CD14-positive monocyte (primary cell): ENCODE data around the gene CYP3A4. TPM values are rescaled to one million over a fixed set of nuclear protein-coding genes. Genes with fewer than 3 reads are reported as not detected.

Source experiments
- DNase-seq, 3 donors: peaks; one replicate each; pipeline ENCODE4 v3.0.0-alpha.2; 2011 to 2022
- H2AFZ ChIP-seq: 2 replicates; pipeline ENCODE4 v1.6.0; 2012; ENCODE audit warnings: mild to moderate bottlenecking, low read depth, low read length, inconsistent platforms; ENCODE audit not compliant: insufficient read depth, poor library complexity, severe bottlenecking
- H3K27ac ChIP-seq, 2 donors: 1 replicate in 1 of 2; 2 replicates in 1 of 2; pipeline ENCODE4 v1.5.1; 2012 to 2013; ENCODE audit warnings: low read length in 2 of 2, control low read depth in 1 of 2, inconsistent platforms in 1 of 2, low read depth in 1 of 2, mild to moderate bottlenecking in 1 of 2
- H3K27me3 ChIP-seq, 2 donors: one replicate each; pipeline versions ENCODE4 v1.6.0 to v1.6.1; 2011 to 2013; ENCODE audit warnings: low read length in 2 of 2; ENCODE audit not compliant: control insufficient read depth in 2 of 2, insufficient read depth in 2 of 2
- H3K36me3 ChIP-seq, 2 donors: replicated peaks in 1 of 2; 1 replicate in 1 of 2; 2 replicates in 1 of 2; pipeline versions ENCODE4 v1.5.1 to v1.6.1; 2012 to 2013; ENCODE audit warnings: low read length in 2 of 2, control low read depth in 1 of 2, inconsistent platforms in 1 of 2, mild to moderate bottlenecking in 1 of 2; ENCODE audit not compliant: insufficient read depth in 2 of 2, control insufficient read depth in 1 of 2
- H3K4me1 ChIP-seq, 2 donors: 1 replicate in 1 of 2; 2 replicates in 1 of 2; pipeline versions ENCODE4 v1.5.1 to v1.6.1; 2012 to 2013; ENCODE audit warnings: low read length in 2 of 2, control low read depth in 1 of 2, inconsistent platforms in 1 of 2, mild to moderate bottlenecking in 1 of 2, moderate library complexity in 1 of 2; ENCODE audit not compliant: insufficient read depth in 2 of 2, control insufficient read depth in 1 of 2
- H3K4me2 ChIP-seq: replicated peaks from 2 replicates; pipeline ENCODE3; 2012; ENCODE audit warnings: low read length, moderate library complexity, mild to moderate bottlenecking; ENCODE audit not compliant: poor library complexity, severe bottlenecking; ENCODE audit errors: extremely low read depth
- H3K4me3 ChIP-seq, 3 experiments: fragments of 200-600 bp in 1 of 3; sonication (generic) in 1 of 3; replicated peaks in 1 of 3; 1 replicate in 2 of 3; 2 replicates in 1 of 3; pipeline ENCODE4 v1.5.1; 2011 to 2013; ENCODE audit warnings: low read length in 3 of 3, mild to moderate bottlenecking in 3 of 3, control low read depth in 2 of 3, low read depth in 2 of 3, inconsistent platforms in 1 of 3, moderate library complexity in 1 of 3
- H3K79me2 ChIP-seq: 2 replicates; pipeline ENCODE4 v1.6.0; 2012; ENCODE audit warnings: mild to moderate bottlenecking, control low read depth, inconsistent platforms, low read length, moderate library complexity; ENCODE audit not compliant: insufficient read depth
- H3K9ac ChIP-seq: 2 replicates; pipeline ENCODE4 v1.6.0; 2017; ENCODE audit warnings: low read length, mild to moderate bottlenecking; ENCODE audit not compliant: insufficient read depth, poor library complexity, severe bottlenecking
- H3K9me3 ChIP-seq, 2 donors: replicated peaks in 1 of 2; 1 replicate in 1 of 2; 2 replicates in 1 of 2; pipeline versions ENCODE4 v1.5.1 to v1.6.1; 2012 to 2013; ENCODE audit warnings: low read length in 2 of 2, control low read depth in 1 of 2; ENCODE audit not compliant: control insufficient read depth in 1 of 2, insufficient read depth in 1 of 2
- H4K20me1 ChIP-seq: 2 replicates; pipeline ENCODE4 v1.6.0; 2012; ENCODE audit warnings: mild to moderate bottlenecking, low read length, control low read depth, moderate library complexity; ENCODE audit not compliant: insufficient read depth
- H3K27ac Mint-ChIP-seq, 7 donors: one replicate each; pipeline ENCODE4 v1.8.0; 2020; ENCODE audit warnings: mild to moderate bottlenecking in 7 of 7, mixed read lengths in 7 of 7, moderate library complexity in 6 of 7, inconsistent platforms in 2 of 7
- H3K27me3 Mint-ChIP-seq, 3 donors: one replicate each; pipeline ENCODE4 v1.8.0; 2021 to 2022; ENCODE audit warnings: low read depth in 3 of 3, mild to moderate bottlenecking in 3 of 3, mixed read lengths in 3 of 3, moderate library complexity in 3 of 3, inconsistent platforms in 1 of 3
- H3K36me3 Mint-ChIP-seq, 2 donors: one replicate each; pipeline ENCODE4 v1.8.0; 2020; ENCODE audit warnings: mixed read lengths in 2 of 2, inconsistent platforms in 1 of 2, mild to moderate bottlenecking in 1 of 2
- H3K4me1 Mint-ChIP-seq: one replicate; pipeline ENCODE4 v1.8.0; 2020; ENCODE audit warnings: mild to moderate bottlenecking, mixed read lengths
- H3K4me3 Mint-ChIP-seq, 2 donors: one replicate each; pipeline ENCODE4 v1.8.0; 2020; ENCODE audit warnings: mild to moderate bottlenecking in 2 of 2, mixed read lengths in 2 of 2, moderate library complexity in 1 of 2
- H3K9me3 Mint-ChIP-seq, 7 donors: one replicate each; pipeline ENCODE4 v1.8.0; 2020 to 2022; ENCODE audit warnings: mixed read lengths in 7 of 7, mild to moderate bottlenecking in 6 of 7, moderate library complexity in 6 of 7, inconsistent platforms in 2 of 7
- WGBS: methylation state at CpG from one replicate; pipeline ENCODE4 v1.1.5; 2013; ENCODE audit warnings: missing lambda C conversion rate; ENCODE audit not compliant: insufficient coverage; 5-methylcytosine and 5-hydroxymethylcytosine counted together
- intact Hi-C, 2 donors: fragments of 100-400 bp; cut with micrococcal nuclease; formaldehyde crosslinking; loops; one replicate each; pipeline versions ENCODE4 v1.15.0 to v1.15.1; 2023
- polyA plus RNA-seq, 3 donors: library from polyadenylated mRNA; depleted of rRNA in 1 of 3; unstranded in 2 of 3; stranded (reverse) in 1 of 3; fragments of 300-500 nt in 2 of 3; fragments of >200 nt in 1 of 3; fragmentation: Illumina TruSeq in 2 of 3; gene quantifications; 1 replicate in 2 of 3; 2 replicates in 1 of 3; pipeline ENCODE4 v1.2.3, GENCODE V29; 2012 to 2021
- TF ChIP-seq, protein P1 (sequence below): fragments of 200-600 bp; IDR thresholded peaks from one replicate; pipeline ENCODE4 v1.8.0; 2022; ENCODE audit warnings: antibody characterized with exemption, mild to moderate bottlenecking

Gene CYP3A4
- polyA plus RNA-seq, 3 donors = not detected

DNA sequence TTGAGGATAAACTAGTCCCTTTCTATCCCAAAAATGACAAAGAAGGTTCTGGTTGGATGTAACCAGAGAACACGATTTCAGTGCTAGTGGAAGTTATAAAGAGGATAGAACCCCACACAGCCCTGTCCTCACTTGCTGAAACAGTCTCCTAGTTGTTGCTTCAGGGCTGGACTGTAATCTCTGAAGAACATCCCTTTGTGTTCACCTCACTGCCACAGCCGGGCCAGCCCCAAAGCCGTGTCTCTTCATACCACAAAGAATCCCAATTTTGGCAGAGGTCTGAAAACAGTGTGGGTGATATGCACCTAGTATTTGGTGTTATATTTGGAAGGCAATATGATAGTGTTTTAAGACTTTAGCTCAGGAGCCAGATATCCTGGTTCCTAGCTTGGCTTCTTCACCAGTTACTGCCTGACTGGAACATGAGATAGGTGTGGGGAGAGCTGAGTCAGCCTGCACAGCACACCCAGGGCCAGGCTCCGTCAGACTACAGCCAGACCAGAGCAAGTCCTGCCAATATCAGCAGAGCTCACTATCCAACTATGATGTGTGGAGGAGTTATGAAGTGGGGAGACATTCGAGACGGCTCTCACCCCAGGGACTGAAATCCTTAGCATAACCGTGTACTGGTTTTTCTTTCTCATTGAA lies 21.2 kb downstream of the CYP3A4 start:
- Histone ChIP-seq H3K4me1 (no peaks in the 10 kb centered on the region), H3K4me3 (no peak overlapping the region), H3K27me3 (peaks cover 0 to 2% of the 10 kb centered on the region in 2 donors), H3K79me2 (no peaks in the 10 kb centered on the region), H3K9me3 (no peaks in the 10 kb centered on the region), H3K36me3 (no peaks in the 10 kb centered on the region), H3K27ac (no peak overlapping the region), H4K20me1 (no peaks in the 10 kb centered on the region), H3K9ac (no peak overlapping the region), H3K4me2 (no peak overlapping the region), H2AFZ (no peak overlapping the region)
- Mint-ChIP-seq H3K4me1 (peaks cover 1% of the 10 kb centered on the region), H3K27me3 (peaks cover 0 to 7% (median 2%) of the 10 kb centered on the region in 3 donors), H3K36me3 (no peaks in the 10 kb centered on the region), H3K27ac (no peak overlapping the region), H3K4me3 (no peak overlapping the region), H3K9me3 (peaks cover 0 to 2% (median 0%) of the 10 kb centered on the region in 7 donors)
- no peak for DNase-seq
- WGBS = no CpG with 5 or more reads among the region's 7 CpGs
- intact Hi-C loops = no loop called here
- TF ChIP-seq, protein P1, sequence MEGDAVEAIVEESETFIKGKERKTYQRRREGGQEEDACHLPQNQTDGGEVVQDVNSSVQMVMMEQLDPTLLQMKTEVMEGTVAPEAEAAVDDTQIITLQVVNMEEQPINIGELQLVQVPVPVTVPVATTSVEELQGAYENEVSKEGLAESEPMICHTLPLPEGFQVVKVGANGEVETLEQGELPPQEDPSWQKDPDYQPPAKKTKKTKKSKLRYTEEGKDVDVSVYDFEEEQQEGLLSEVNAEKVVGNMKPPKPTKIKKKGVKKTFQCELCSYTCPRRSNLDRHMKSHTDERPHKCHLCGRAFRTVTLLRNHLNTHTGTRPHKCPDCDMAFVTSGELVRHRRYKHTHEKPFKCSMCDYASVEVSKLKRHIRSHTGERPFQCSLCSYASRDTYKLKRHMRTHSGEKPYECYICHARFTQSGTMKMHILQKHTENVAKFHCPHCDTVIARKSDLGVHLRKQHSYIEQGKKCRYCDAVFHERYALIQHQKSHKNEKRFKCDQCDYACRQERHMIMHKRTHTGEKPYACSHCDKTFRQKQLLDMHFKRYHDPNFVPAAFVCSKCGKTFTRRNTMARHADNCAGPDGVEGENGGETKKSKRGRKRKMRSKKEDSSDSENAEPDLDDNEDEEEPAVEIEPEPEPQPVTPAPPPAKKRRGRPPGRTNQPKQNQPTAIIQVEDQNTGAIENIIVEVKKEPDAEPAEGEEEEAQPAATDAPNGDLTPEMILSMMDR = no peak

DNA sequence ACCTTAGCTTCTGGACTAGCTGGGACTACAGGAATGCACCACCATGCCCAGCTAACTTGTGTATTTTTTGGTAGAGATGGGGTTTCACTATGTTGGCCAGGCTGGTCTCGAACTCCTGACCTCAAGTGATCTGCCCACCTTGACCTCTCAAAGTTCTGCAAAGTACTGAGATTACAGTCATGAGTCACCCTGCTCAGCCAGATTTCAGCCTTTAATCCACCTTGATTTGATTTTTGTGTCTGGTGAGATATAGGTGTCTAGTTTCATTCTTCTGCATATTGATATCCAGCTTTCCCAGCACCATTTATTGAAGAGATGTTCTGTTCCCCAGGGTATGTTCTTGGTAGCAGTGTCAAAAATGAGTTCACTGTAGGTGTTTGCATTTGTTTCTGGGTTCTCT lies 28.9 kb downstream of the CYP3A4 start:
- Mint-ChIP-seq H3K4me3 (no peak overlapping the region), H3K9me3 (peaks cover 0 to 8% (median 0%) of the 10 kb centered on the region in 7 donors)

More for the DNA sequence above, 28.9 kb downstream of the CYP3A4 start:
- WGBS = no CpG with 5 or more reads among the region's 1 CpG
- no peak overlapping the region for H2AFZ ChIP-seq
- no peaks in the 10 kb centered on the region for H4K20me1 ChIP-seq
- H3K9me3 ChIP-seq = no peaks in the 10 kb centered on the region
- H3K4me1 ChIP-seq = no peaks in the 10 kb centered on the region
- Mint-ChIP-seq H3K36me3 (no peaks in the 10 kb centered on the region), H3K4me1 (no peaks in the 10 kb centered on the region), H3K27me3 (peaks cover 15 to 34% (median 28%) of the 10 kb centered on the region in 3 donors), H3K27ac (no peak overlapping the region)
- no peaks in the 10 kb centered on the region for H3K79me2 ChIP-seq
- H3K27ac ChIP-seq = no peak overlapping the region
- H3K9ac ChIP-seq = no peak overlapping the region
- intact Hi-C loops = no loop called here
- H3K36me3 ChIP-seq = no peaks in the 10 kb centered on the region
- H3K4me2 ChIP-seq = no peak overlapping the region
- H3K27me3 ChIP-seq = peaks cover 18 to 22% of the 10 kb centered on the region in 2 donors
- no peak for DNase-seq
- no peak overlapping the region for H3K4me3 ChIP-seq
- TF ChIP-seq, protein P1 = no peak
